Activated CD8-positive, alpha-beta T cell treated with anti-CD3 and anti-CD28 coated beads for 36 hours (primary cell): ENCODE data around the gene CEP70. TPM values are rescaled to one million over a fixed set of nuclear protein-coding genes. Genes with fewer than 3 reads are reported as not detected.

Source experiments
- ATAC-seq: fragments of 200-7000 bp; cut with Tn5 transposase; one replicate; pipeline ENCODE4 v1.10.0; 2021; ENCODE audit warnings: mild to moderate bottlenecking, moderate library complexity
- CTCF ChIA-PET: fragments of 350-600 bp; sonication (Branson Sonifier 250); formaldehyde crosslinking; loops from one replicate; lab custom pipeline; 2021; ENCODE audit warnings: antibody characterized with exemption; lab: Charles Lee
- POLR2A ChIA-PET: fragments of 350-600 bp; sonication (Branson Sonifier 250); formaldehyde crosslinking; loops from one replicate; lab custom pipeline; 2021; ENCODE audit warnings: antibody characterized with exemption; lab: Charles Lee
- DNase-seq: peaks from one replicate; pipeline ENCODE4 v3.0.0-alpha.2; 2020
- H3K27ac Mint-ChIP-seq: one replicate; pipeline ENCODE4 v1.8.0; 2021; ENCODE audit warnings: mild to moderate bottlenecking, mixed read lengths
- H3K27me3 Mint-ChIP-seq: one replicate; pipeline ENCODE4 v1.8.0; 2021; ENCODE audit warnings: mixed read lengths
- H3K36me3 Mint-ChIP-seq: one replicate; pipeline ENCODE4 v1.8.0; 2021; ENCODE audit warnings: low read depth, mixed read lengths
- H3K4me1 Mint-ChIP-seq: one replicate; pipeline ENCODE4 v1.8.0; 2021; ENCODE audit warnings: low read depth, mixed read lengths
- H3K4me3 Mint-ChIP-seq: one replicate; pipeline ENCODE4 v1.8.0; 2021; ENCODE audit warnings: mild to moderate bottlenecking, moderate library complexity, mixed read lengths
- H3K9me3 Mint-ChIP-seq: one replicate; pipeline ENCODE4 v1.8.0; 2021; ENCODE audit warnings: mixed read lengths
- CTCF ChIP-seq: fragments of 200-600 bp; IDR thresholded peaks from one replicate; pipeline ENCODE4 v1.8.0; 2022; ENCODE audit warnings: antibody characterized with exemption, mild to moderate bottlenecking
- intact Hi-C: fragments of 100-400 bp; cut with micrococcal nuclease; formaldehyde crosslinking; loops from one replicate; pipeline ENCODE4 v1.10.0; 2022
- total RNA-seq, 2 experiments: library from RNA; stranded (reverse); gene quantifications; one replicate each; pipeline ENCODE4 v1.2.3, GENCODE V29; 2021

Gene CEP70
- total RNA-seq, 2 experiments from 2014 or later: 11.5 to 14.8 TPM

GRCh38 chr3:138513090-138513843 is 80.8 kb downstream of the CEP70 start:
- intact Hi-C loops: no loop called here
- Mint-ChIP-seq H3K27ac (no peak overlapping the region), H3K4me1 (peaks cover 6% of the 10 kb centered on the region), H3K36me3 (peaks cover 16% of the 10 kb centered on the region), H3K9me3 (no peaks in the 10 kb centered on the region), H3K4me3 (no peak overlapping the region), H3K27me3 (no peaks in the 10 kb centered on the region)
- no peak for TF ChIP-seq CTCF
- ATAC-seq (peak; percentile 77), DNase-seq (no peak)
- ChIA-PET CTCF (interaction anchor here (0.8 to 1.2 kb wide), 3 partner anchors 34 to 81 kb away, joined by 3 read pairs; partner anchors contain the start of gene CEP70), POLR2A (no interaction called here)

DNA sequence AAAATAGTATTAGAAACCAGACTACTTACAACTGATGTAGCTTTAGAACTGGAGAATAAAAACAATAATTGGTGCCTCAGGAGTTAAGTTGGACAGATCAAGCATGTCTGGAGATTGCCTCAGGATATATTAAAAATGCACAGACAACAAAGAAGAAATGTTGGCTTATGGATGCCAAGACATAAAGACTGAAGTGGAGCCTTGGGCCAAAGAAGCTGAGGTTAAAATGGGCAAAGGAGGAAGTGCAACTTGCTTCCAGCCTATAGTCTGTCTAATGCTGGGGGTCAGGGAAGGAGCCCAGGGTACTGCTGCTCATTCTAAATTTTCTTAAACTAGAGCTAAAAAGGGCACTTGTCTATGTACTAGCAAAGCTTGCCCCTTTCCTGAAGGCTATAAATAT is 82.1 kb downstream of the CEP70 start:
- Mint-ChIP-seq H3K36me3 (peaks cover 13% of the 10 kb centered on the region), H3K27me3 (no peaks in the 10 kb centered on the region), H3K9me3 (no peaks in the 10 kb centered on the region), H3K4me3 (no peak overlapping the region), H3K27ac (no peak overlapping the region), H3K4me1 (peaks cover 6% of the 10 kb centered on the region)
- DNase-seq (no peak), ATAC-seq (no peak)
- ChIA-PET POLR2A (interaction anchor here (1.1 kb wide), 1 partner anchor 66 kb away, joined by 3 read pairs; no protein-coding TSS in a partner anchor), CTCF (interaction anchor here (0.9 kb wide), 1 partner anchor 66 kb away, joined by 3 read pairs; no protein-coding TSS in a partner anchor)
- TF ChIP-seq CTCF: no peak
- intact Hi-C loops: no loop called here

GRCh38 chr3:138509586-138509985 is 84.5 kb downstream of the CEP70 start:
- H3K4me3 Mint-ChIP-seq: no peak overlapping the region
- POLR2A ChIA-PET: no interaction called here
- peaks cover 6% of the 10 kb centered on the region for H3K36me3 Mint-ChIP-seq
- DNase-seq (no peak), ATAC-seq (no peak)
- peaks cover 6% of the 10 kb centered on the region for H3K4me1 Mint-ChIP-seq
- no peak overlapping the region for H3K27ac Mint-ChIP-seq
- H3K27me3 Mint-ChIP-seq: no peaks in the 10 kb centered on the region
- no peaks in the 10 kb centered on the region for H3K9me3 Mint-ChIP-seq
- intact Hi-C loops: no loop called here
- CTCF ChIA-PET: no interaction called here
- TF ChIP-seq CTCF: no peak

GRCh38 chr3:138507524-138507923 is 86.5 kb downstream of the CEP70 start:
- H3K9me3 Mint-ChIP-seq: no peaks in the 10 kb centered on the region
- H3K4me3 Mint-ChIP-seq: no peak overlapping the region
- intact Hi-C loops: no loop called here
- peaks cover 6% of the 10 kb centered on the region for H3K36me3 Mint-ChIP-seq
- ChIA-PET POLR2A (no interaction called here), CTCF (no interaction called here)
- no peak overlapping the region for H3K27ac Mint-ChIP-seq
- TF ChIP-seq CTCF: no peak
- no peaks in the 10 kb centered on the region for H3K27me3 Mint-ChIP-seq
- DNase-seq (no peak), ATAC-seq (no peak)
- no peaks in the 10 kb centered on the region for H3K4me1 Mint-ChIP-seq

DNA sequence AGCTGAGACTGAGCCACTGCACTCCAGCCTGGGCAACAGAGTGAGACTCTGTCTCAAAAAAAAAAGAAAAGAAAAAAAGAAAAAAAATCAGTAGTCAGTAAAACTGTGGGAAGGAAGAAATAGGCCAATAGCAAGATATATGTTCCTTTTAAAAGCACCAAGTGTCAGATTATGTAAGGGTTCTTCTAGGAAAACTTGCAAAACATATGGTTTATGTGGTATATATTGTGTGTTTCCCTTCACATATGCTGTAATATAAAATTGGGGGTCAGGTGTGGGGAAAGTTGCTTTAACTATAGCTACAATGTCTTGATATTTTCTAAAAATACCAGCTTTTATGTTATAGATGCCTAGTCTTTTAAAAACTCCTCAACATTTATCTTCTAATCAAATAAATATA is 95.1 kb downstream of the CEP70 start:
- CTCF ChIA-PET: interaction anchor here (0.7 kb wide), 1 partner anchor 417 kb away, joined by 3 read pairs; no protein-coding TSS in a partner anchor
- POLR2A ChIA-PET: no interaction called here

More for the DNA sequence above, 95.1 kb downstream of the CEP70 start:
- intact Hi-C loops: no loop called here
- Mint-ChIP-seq H3K27ac (no peak overlapping the region), H3K36me3 (peaks cover 5% of the 10 kb centered on the region), H3K9me3 (no peaks in the 10 kb centered on the region), H3K4me3 (no peak overlapping the region), H3K4me1 (no peaks in the 10 kb centered on the region), H3K27me3 (no peaks in the 10 kb centered on the region)
- ATAC-seq (no peak), DNase-seq (no peak)
- no peak for TF ChIP-seq CTCF
